Measurements from ENCODE around the gene BRICD5. TPM values are rescaled to one million over a fixed set of nuclear protein-coding genes. Genes with fewer than 3 reads are reported as not detected.
A peak's percentile ranks its signal among the peaks of the same experiment; 100 is the strongest.
"Not testable (repeated sequence)": the region's sequence is repeated elsewhere in the genome, so short reads cannot be mapped to it uniquely, and the experiment has no call there.

Gene BRICD5
- total and polyA plus RNA-seq, 7 donors = 0.86 to 5.3 (median 3.0) TPM

DNA sequence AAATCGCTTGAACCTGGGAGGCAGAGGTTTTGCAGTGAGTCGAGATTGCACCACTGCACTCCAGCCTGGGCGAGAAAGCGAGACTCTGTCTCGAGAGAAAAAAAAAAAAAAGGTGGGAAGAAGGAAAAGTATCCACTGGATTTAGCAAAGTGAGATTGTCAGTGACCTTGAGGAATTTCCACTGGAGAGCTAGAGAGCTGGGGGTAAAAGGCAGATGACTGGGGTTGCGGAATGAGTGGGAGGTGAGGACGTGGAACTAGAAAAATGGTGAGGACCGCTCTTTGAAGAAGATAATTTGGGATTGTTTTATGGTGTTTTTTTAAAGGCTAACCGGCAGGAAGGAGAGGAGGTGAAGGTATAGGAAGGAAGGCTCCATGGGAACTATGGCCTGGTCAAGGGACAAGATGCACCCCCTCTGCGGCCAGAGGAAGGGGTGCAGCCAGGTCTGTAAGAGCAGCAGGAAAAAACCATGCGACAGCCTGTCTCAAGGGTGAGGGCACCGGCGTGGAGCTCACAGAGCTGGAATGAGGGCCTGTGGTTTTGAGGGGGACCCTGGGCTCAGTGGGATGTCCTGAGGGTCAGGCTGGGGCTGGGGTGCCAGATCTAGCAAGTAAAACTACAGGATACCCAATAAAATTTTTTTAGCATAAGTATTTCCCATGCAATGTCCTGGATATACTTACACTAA, 6.1 kb downstream of the BRICD5 start:
- peaks cover 0 to 34% of the 10 kb centered on the region in 2 donors for H3K36me3 ChIP-seq (ENCODE audit: insufficient read depth in 1 of 2, low read depth in 1 of 2)
- intact Hi-C loops (cut with DNase I) = loop anchor here in 1 of 2 donors (5.0 kb wide), 1 partner anchor 47 kb away; the partner anchor contains the start of gene TRAF7
- H3K9me3 ChIP-seq = no peaks in the 10 kb centered on the region
- H3K27ac ChIP-seq = peak overlapping the region; percentile 95
- peak overlapping the region; percentile 81 for H3K4me3 ChIP-seq
- 75 to 78% (median 78%) methylated on average over 13 of the region's 13 CpGs for WGBS, 3 donors
- TF ChIP-seq CTCF (IDR thresholded peaks at IDR 0.05) = no peak
- peaks cover 18% of the 10 kb centered on the region for H3K4me1 ChIP-seq
- no peaks in the 10 kb centered on the region for H3K27me3 ChIP-seq (ENCODE audit: insufficient read depth in 3 of 3, low read length in 2 of 3)
- DNase-seq (no peak), ATAC-seq (peak in 2 of 4 donors; percentile 1 to 2)

DNA sequence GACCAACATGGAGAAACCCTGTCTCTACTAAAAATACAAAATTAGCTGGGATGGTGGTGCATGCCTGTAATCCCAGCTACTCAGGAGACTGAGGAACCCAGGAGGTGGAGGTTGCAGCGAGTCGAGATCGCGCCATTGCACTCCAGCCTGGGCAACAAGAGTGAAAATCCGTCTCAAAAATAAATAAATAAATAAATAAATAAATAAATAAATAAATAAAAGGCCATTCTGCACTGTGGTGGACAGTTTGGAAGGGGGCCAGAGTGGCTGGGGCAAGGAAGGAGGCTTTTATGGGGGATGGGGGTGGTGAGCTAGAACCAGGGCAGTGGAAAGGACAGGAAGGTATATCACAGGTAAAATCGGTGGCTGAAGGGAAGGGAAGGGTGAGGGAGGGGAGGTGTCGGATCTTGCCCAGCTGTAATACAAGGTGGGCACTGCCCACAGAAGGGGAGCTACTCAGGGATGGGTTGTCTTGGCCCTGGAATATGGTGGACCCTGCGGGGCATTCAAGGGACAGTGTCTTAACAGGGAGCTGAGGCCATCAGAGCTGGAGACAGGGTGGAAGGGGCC, 7.5 kb downstream of the BRICD5 start:
- peaks cover 18% of the 10 kb centered on the region for H3K4me1 ChIP-seq
- intact Hi-C loops (cut with DNase I) = not testable (repeated sequence)

DNA sequence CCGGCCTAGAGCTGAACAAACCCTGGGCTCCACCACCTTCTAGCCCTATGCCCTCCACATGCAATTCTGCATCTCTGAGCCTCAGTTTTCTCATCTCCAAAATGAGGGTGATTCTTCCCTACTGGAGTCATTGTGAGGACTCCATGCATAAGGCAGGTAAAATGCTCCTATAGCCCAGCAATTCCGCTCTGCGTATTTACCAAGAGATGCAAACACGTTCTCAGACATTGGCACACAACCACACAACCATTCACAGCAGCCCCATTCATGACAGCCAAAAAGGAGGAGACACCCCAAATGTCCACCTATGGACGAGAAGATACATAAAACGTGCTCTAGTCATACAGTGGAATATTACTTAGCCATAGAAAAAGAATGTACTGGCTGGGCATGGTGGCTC, 10.3 kb downstream of the BRICD5 start:
- Histone ChIP-seq H3K4me1 (peaks cover 11% of the 10 kb centered on the region), H3K27me3 (ENCODE audit: insufficient read depth in 3 of 3, low read length in 2 of 3) (peaks cover 0 to 26% (median 12%) of the 10 kb centered on the region in 3 donors), H3K36me3 (ENCODE audit: insufficient read depth in 1 of 2, low read depth in 1 of 2) (no peaks in the 10 kb centered on the region), H3K4me3 (no peak overlapping the region), H3K9me3 (no peaks in the 10 kb centered on the region), H3K27ac (no peak overlapping the region)
- intact Hi-C loops (cut with DNase I) = no loop called here
- DNase-seq (no peak), ATAC-seq (no peak)
- no peak for TF ChIP-seq CTCF (IDR thresholded peaks at IDR 0.05)
- 86 to 93% (median 86%) methylated on average over 6 of the region's 6 CpGs for WGBS, 3 donors

More for the DNA sequence above, 7.5 kb downstream of the BRICD5 start:
- H3K4me3 ChIP-seq; H3K9me3 ChIP-seq; DNase-seq; H3K27ac ChIP-seq; H3K27me3 ChIP-seq (ENCODE audit: insufficient read depth in 3 of 3, low read length in 2 of 3); ATAC-seq: not testable (repeated sequence)
- H3K36me3 ChIP-seq (ENCODE audit: insufficient read depth in 1 of 2, low read depth in 1 of 2) = peaks cover 0 to 20% of the 10 kb centered on the region in 2 donors
- WGBS, 3 donors = 90 to 97% (median 96%) methylated on average over 8 of the region's 8 CpGs

DNA sequence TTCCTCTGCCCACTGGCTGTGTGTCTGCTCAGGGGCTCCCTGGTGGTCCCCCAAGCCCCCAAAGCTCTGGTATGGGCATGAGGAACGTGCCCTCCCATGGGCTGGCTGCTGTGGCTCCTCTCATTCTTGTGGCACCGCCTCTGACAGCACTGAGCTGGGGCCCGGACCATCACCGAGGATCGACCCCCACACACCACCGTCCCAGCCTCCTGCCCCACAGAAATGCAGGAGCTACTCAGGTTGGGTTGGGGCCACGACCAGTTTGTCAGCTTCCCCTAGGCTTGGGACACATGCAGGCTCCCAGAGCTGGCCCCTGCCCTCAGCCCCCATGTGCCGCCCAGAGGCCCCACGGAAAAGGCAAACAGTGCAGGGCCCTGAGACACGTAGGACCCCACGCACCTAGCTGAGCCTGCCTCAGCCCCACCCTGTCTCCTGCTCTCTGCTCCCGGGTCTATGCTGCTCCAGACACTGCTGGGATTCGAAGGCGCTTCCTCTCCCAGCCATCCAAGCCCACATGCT, 11.0 kb downstream of the BRICD5 start:
- Histone ChIP-seq H3K4me3 (no peak overlapping the region), H3K36me3 (ENCODE audit: insufficient read depth in 1 of 2, low read depth in 1 of 2) (no peaks in the 10 kb centered on the region), H3K4me1 (peaks cover 11% of the 10 kb centered on the region), H3K27ac (no peak overlapping the region), H3K27me3 (ENCODE audit: insufficient read depth in 3 of 3, low read length in 2 of 3) (peaks cover 0 to 32% (median 16%) of the 10 kb centered on the region in 3 donors), H3K9me3 (no peaks in the 10 kb centered on the region)
- TF ChIP-seq CTCF (IDR thresholded peaks at IDR 0.05) = no peak
- ATAC-seq = no peak
- DNase-seq = no peak
- intact Hi-C loops (cut with DNase I) = no loop called here
- WGBS, 3 donors = 59 to 62% (median 61%) methylated on average over 14 of the region's 14 CpGs

- WGBS, 3 donors = 61 to 68% (median 62%) methylated on average over 5 of the region's 5 CpGs
- no peak for TF ChIP-seq CTCF (IDR thresholded peaks at IDR 0.05)
- H3K36me3 ChIP-seq (ENCODE audit: insufficient read depth in 1 of 2, low read depth in 1 of 2) = no peaks in the 10 kb centered on the region
- H3K4me1 ChIP-seq = peaks cover 8% of the 10 kb centered on the region
- ATAC-seq (no peak), DNase-seq (no peak)
- H3K27me3 ChIP-seq (ENCODE audit: insufficient read depth in 3 of 3, low read length in 2 of 3) = peaks cover 0 to 38% (median 19%) of the 10 kb centered on the region in 3 donors
- intact Hi-C loops (cut with DNase I) = no loop called here
- H3K9me3 ChIP-seq = no peaks in the 10 kb centered on the region
- H3K27ac ChIP-seq = no peak overlapping the region
- no peak overlapping the region for H3K4me3 ChIP-seq
Measured at GRCh38 chr16:2199095-2199494, 11.6 kb downstream of the BRICD5 start.

Data from psoas muscle (tissue), 8 donors.